NCI-H82 treated with DMSO at 0.1 percent for 48 hours (cell line): ENCODE measurements around the gene TRRAP.
"Not testable (repeated sequence)": the region's sequence is repeated elsewhere in the genome, so short reads cannot be mapped to it uniquely, and the experiment has no call there.

ENCODE experiments used
- DNase-seq: peaks from one replicate; lab custom pipeline; 2025; ENCODE audit not compliant: unreplicated experiment; lab: John Stamatoyannopoulos, UW

The TRRAP gene

GRCh38 chr7:98878365-98879197 is at the start of gene TRRAP:
Gene TRRAP, plus strand, starts transcription at chr7:98878532. Its CDS starts 2,619 bp downstream, at chr7:98881151.
- DNase-seq: peak; percentile 25

DNA sequence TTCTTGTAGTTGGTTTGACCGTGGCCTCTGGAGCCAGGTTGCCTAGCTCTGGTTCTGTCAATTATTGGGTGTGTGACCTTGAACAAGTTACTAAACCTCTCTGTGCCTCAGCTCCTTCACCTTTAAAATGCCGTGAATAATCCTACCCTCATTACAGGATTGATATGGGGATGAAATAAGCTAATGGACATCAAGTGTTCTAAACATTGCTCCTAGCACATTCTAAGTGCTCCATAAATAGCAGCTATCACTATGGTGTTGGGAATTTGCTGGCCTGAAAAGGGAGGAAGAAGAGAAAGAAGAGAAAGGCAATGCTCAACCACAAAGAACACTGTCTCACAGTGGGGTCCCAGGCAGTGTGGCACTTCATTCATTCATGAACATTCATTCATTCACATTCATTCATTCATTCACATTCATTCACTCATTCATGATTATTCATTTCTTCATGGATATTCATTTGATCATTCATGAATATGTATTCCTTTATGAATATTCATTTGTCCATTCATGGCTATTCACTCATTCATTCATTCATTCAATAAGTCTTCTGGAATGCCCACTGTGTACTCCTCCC is 47.3 kb upstream of the TRRAP start:
- no peak for DNase-seq

- DNase-seq: no peak
These were observed 46.6 kb upstream of the TRRAP start for GRCh38 chr7:98831641-98832221.

DNA sequence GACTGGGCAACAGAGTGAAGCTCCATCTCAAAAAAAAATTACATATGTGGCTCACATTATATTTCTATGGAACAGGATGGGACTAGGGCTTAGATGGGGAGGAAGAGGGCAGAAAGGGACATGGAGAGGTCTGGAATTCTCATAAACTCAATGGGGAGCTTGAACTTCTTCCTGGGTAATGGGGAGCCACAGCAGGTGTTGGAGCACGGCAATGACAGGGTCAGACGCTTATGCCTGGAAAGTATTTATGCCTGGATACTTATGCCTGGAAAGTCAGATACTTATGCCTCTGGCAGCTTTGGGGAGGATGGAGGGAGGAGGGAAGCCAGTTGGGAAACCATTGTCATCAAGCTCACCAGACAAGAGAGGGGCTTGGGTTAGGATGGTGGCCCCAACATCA is 45.3 kb upstream of the TRRAP start:
- DNase-seq: no peak

DNA sequence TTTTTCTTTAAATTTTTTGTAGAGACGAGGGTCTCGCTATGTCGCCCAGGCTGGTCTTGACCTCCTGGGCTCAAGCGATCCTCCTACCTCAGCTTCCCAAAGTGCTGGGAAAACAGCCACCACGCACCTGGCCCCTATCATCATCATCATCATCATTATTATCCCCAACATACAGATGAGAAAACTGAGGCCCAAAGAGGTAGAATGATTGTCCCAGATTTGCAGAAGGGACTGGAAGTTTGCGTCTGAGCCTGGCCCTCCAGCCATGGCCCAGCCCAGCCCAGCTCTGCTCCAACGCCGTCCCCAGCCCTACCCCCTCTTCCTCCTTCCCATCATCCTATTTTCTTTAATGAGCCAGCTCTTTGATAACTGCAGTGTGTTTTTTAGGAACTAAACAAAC is 43.4 kb upstream of the TRRAP start:
- no peak for DNase-seq

GRCh38 chr7:98836811-98837629 is 41.3 kb upstream of the TRRAP start:
- no peak for DNase-seq

DNA sequence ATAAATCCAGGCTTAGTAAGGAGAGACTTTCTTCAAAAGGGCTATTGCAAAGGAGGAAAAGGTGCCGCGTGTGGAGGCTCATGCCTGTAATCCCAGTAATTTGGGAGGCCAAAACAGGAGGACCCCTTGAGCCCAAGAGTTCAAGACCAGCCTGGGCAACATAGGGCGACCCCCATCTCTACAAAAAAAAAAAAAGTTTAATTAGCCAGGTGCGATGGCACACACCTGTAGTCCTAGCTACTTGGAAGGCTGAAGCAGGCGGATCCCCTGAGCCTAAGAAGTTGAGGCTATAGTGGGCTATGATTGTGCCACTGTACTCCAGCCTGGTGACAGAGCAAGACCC is 40.7 kb upstream of the TRRAP start:
- no peak for DNase-seq

DNA sequence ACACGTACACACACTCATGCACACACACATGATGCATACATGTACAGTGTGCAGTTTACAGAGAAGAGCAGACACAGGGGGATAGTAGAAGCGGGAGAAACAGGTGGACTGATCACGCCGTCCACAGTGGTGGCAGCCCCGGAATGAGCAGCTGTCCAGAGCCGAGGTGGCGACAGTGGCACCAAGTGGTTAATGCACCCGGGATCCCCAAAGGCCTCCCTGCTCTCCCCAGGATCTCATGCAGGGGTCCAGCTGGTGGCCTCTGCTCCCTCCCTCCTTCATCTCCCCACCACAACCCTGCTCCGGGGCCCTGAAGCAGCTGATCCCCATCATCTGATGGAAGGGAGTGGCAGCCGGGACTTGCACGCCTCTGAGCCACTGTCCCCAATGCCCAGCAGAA is 38.2 kb upstream of the TRRAP start:
- DNase-seq: no peak

GRCh38 chr7:98840722-98841121 is 37.6 kb upstream of the TRRAP start:
- DNase-seq: no peak

- DNase-seq: no peak
These were observed 36.9 kb upstream of the TRRAP start for GRCh38 chr7:98841179-98841997.

GRCh38 chr7:98842552-98842951 is 35.8 kb upstream of the TRRAP start:
- DNase-seq: not testable (repeated sequence)

DNA sequence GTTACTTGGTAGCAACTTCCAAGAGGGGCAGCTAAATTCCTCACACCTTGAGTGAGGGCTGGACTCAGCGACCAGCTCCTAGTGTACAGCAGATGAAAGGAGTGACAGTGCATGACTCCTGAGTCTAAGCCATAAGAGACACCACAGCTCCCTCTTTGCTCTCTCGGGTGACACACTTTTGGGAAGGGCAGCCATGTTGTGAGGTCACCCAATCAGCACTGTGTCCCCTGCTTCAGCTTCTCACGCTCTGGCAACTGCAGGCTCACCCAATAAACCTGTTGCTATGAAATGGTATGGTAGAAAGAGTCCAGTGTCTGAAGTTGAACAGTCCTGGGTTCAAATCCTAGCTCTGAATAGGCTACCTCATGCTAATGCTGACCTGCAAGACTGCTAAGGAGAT is 29.4 kb upstream of the TRRAP start:
- no peak for DNase-seq

- no peak for DNase-seq
These were observed 25.5 kb upstream of the TRRAP start for GRCh38 chr7:98852826-98853225.

GRCh38 chr7:98855610-98856422 is 22.5 kb upstream of the TRRAP start:
- DNase-seq: no peak

GRCh38 chr7:98860071-98860470 is 18.3 kb upstream of the TRRAP start:
- DNase-seq: no peak

- no peak for DNase-seq
These were observed 16.1 kb upstream of the TRRAP start for GRCh38 chr7:98862203-98862602.

GRCh38 chr7:98862716-98863420 is 15.5 kb upstream of the TRRAP start:
- DNase-seq: no peak

DNA sequence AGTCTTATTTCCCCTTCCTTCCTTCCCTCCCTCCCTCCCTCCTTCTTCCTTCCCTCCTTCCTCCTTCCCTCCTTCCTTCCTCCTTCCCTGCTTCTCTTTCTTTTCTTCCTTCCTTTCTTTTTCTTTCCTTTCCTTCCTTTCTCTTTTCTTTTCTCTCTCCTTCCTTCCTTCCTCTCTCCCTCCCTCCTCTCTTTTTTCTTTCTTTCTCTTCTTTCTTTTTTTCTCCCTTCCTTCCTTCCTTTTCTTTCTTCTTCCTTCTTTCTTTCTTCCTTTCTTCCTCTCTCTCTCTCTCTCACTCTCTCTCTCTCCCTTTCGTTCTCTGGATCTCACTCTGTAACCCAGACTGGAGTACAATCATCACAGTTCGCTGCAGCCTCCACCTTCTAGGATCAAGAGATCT is 14.7 kb upstream of the TRRAP start:
- no peak for DNase-seq

GRCh38 chr7:98864731-98865453 is 13.4 kb upstream of the TRRAP start:
- no peak for DNase-seq
